A673 (cell line): ENCODE data around the gene KCNIP4.

Experiments
- CTCF ChIP-seq: fragments of 300-800, 200-600 bp; sonication (generic); conservative IDR thresholded peaks from 2 replicates; pipeline ENCODE4 v1.5.1; 2017; ENCODE audit warnings: low read depth, mild to moderate bottlenecking, antibody characterized with exemption, low read length, moderate library complexity, mixed read lengths
- EZH2 ChIP-seq: fragments of 200-600 bp; sonication (generic); IDR thresholded peaks from 2 replicates; pipeline ENCODE4 v1.6.1; 2017; ENCODE audit warnings: borderline replicate concordance, low read depth, mild to moderate bottlenecking, mixed read lengths, antibody characterized with exemption, low read length; ENCODE audit not compliant: poor library complexity, severe bottlenecking

GRCh38 chr4:21474195-21474594, 474.4 kb downstream of the KCNIP4 start:
- no peak for TF ChIP-seq EZH2
- no peak for TF ChIP-seq CTCF
